Lung microvascular endothelial cell (primary cell): ENCODE measurements around the gene BCAT1. TPM values are rescaled to one million over a fixed set of nuclear protein-coding genes. Genes with fewer than 3 reads are reported as not detected.
"Not testable (repeated sequence)": the region's sequence is repeated elsewhere in the genome, so short reads cannot be mapped to it uniquely, and the experiment has no call there.

Source experiments
- DNase-seq, 2 donors: peaks; one replicate each; pipeline versions ENCODE4 v3.0.0 to v3.0.0-alpha.2; 2010; ENCODE audit warnings: low read depth in 2 of 2
- total RNA-seq: library from RNA; depleted of rRNA; stranded (reverse); fragments of >200 nt; gene quantifications from 2 replicates; pipeline ENCODE4 v1.2.1, GENCODE V29; 2014

The BCAT1 gene
- total RNA-seq, 1 donor from 2014 or later = 68.3 TPM

DNA sequence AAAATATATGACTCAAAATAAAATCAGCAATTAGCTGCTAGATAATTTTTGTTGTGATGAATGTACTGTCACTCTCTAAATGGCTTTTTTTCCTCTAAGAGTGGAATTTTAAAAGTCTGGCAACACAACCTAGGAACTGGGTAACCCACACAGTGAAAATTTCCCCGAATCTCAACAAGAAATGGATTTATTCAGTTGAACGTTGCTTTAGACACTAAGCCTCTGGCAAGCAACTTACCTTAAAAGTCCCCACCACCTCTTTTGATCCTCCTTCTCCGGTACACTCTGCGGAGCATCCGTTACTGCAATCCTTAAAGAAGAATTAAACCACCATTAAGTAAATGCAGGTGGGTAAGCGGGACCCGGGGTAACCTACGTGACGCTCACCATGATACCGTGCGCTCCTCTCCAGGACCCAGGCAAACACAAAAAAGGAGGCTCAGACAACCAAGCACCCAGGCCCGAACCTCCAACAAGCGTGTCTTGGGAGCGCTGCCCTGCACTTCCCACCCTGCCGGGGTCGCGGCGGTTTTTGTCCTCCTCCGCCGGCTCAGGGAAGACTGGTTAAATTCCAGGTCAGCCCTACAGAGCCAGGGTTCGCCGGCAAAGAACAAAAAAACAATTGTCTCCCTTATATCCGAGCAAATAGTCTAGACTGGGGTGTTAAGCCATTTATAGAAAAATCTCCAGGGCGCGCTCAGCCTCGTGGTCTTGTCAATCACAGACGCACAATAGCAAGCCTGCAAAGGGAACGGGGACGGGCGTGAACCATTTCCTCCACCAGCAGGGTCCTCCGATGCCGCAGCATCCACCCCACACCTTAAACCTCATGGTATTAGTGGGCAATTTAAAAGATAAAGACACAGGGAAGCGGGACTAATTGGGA is 47.1 kb downstream of the BCAT1 start:
- peak; percentile 82 to 87 for DNase-seq

DNA sequence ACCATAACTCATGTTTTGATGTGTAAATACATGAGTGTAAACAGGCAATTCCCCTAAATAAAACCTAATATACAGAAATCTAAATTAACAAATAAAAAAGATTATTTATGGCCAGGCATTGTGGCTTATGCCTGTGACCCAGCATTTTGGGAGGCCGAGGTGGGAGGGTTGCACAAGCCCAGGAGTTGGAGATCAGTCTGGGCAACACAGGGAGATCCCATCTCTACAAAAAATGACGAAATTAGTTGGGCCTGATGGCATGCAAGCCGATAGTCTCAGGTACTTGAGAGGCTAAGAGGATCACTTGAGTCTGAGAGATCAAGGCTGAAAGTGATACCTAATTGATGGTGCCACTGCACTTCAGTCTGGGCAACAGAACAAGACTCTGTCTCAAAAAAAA is 48.7 kb downstream of the BCAT1 start:
- peak in 1 of 2 donors; percentile 13 for DNase-seq

DNA sequence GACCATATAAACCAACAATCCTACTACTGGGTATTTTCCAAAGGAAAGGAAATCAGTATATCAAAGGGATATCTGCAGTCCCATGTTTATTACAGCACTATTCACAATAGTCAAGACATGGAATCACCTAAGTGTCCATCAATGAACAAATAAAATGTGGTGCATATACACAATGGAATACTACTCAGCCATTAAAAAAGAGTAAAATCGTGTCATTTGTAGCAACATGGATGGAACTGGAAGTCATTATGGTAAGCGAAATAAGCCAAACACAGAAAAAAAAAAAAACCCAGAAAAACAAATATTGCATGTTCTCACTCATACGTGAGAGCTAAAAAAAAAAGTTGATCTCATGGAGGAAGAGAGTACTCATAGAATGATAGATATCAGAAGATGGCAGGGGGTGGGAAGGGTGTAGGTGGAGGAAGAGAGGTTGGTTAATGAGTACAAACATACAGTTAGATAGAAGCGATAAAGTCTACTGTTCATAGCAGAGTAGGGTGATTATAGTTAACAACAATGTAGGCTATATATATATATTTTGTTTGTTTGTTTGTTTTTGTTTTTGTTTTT is 49.3 kb downstream of the BCAT1 start:
- peak; percentile 17 to 25 for DNase-seq

DNA sequence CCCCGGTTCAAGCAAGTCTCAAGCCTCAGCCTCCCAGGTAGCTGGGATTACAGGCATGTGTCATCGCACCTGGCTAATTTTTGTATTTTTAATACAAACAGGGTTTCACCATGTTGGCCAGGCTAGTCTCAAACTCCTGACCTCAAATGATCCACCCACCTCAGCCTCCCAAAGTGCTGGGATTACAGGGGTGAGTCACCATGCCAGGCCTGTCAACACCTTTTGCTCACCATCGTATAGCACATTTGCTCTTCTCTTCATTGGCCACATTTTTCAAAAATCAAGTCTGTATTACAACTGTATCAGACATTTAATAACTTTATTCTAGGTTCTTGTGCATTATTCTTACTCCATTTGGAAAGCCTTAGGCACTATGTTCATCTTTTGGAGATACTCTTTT is 50.3 kb downstream of the BCAT1 start:
- peak in 1 of 2 donors; percentile 27 for DNase-seq

DNA sequence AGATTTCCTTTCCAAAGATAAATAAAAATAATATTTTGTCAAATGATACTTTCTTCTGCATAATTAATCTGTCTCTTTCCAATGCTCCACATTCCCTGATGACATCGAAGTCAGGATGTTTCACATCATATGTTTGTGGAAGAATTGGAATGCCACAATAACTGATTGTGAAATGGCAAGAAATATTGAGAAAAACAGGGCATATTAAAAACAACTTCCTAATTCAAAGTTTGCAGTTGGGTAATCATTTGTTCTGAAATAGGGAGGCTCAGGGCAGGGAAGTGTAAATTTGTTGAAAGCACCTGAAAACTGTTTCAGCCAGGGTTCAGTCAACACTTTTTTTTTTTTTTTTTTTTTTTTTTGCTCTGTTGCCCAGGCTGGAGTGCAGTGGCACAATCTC is 50.7 kb downstream of the BCAT1 start:
- DNase-seq = peak in 1 of 2 donors; percentile 73

DNA sequence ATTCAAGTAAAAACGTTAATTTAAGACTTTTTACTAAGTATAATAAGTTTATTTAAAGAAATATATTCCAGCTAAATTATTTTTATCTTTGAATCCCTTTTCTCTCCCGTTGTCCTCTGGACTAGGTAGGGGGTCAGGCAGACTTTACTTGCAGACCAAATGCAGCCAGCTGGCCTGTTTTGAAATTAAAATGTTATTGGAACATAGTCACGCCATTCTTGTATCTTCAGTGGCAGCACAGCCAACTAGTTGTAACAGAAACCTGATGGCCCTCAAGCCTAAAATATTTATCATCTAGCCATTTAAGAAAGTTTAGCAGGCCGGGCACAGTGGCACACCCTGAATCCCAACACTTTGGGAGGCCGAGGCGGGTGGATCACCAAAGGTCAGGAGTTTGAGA is 52.7 kb downstream of the BCAT1 start:
- peak in 1 of 2 donors; percentile 16 for DNase-seq

DNA sequence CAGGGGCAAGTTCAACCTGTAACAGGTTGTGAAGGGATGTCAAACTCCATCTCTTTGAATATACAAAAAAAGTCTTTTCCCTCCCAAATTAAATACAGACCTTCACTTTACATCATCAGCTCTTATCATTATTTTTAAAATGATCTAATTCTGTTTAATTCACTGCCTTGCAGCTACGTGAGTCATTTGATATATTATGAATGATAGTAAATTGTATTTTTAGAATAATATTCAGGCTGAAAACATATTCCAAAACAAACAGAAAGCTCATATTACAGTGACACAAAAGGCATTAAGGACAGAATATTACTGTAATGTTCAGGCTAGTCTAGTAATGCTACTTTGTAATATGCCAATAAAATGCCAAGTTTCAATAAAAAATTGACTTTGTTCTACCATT is 53.3 kb downstream of the BCAT1 start:
- peak; percentile 36 to 57 for DNase-seq

DNA sequence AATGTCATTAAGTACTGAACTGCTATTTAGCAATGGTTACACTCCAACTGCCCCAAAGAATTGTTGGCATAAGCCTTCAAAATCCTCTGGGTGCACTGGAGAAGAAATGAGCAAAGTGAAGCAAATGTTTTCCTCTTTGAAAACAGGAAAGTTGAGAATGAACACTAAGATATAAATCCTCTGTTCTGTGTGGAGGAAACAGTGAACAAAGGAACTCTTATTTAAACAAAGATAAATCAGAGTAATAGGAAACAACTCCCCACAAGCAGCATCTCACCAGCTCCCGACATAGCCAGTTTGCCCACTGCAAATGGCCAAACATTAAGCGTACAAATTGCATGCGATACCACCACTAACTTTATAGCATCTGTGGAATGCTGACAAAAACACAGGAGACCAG is 54.0 kb downstream of the BCAT1 start:
- DNase-seq = peak; percentile 44 to 74

DNA sequence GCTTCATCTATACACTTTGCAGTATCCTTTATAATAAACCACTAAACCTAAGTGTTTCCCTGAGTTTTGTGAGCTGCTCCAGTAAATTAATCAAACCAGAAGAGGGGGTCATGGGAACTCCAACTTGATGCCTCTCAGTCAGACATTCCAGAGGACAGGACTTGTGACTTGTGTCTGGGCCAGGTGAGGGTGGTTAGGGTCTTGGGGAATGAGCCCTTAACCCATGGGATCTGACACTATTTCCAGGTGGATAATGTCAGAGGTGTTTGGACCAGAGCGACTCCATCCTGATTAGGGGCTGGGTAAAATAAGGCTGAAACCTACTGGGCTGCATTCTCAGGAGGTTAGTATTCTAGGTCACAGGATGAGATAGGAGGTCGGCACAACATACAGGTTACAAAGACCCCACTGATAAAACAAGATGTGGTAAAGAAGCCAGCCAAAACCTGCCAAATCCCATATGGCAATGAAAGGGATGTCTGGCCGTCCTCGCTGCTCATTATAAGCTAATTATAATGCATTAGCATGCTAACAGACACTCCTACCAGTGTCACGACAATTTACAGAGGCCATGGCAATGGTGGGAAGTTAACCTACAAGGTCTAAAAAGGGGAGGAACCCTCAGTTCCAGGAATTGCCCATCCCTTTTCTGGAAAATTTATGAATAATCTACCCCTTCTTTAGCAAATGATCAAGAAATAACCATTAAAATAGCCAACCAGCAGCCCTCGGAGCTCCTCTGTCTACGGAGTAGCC is 58.7 kb downstream of the BCAT1 start:
- DNase-seq = no peak

DNA sequence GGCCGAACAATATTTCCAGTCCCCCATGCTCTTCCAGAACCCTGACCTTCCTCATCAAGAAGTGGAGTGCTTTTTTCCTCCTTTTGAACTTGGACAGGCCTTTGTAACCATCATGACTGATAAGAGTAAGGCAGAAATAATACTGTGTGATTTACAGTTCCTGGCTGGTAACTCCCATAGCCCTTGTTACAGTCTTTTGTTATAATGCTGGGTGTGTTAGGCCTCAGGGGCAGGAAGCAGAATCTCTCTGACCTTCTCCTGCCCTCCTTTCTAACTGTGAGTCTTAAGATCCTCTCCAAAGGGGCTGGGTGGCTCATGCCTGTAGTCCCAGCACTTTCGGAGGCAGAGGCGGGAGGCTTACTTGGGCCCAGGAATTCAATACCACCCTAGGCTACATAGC is 59.5 kb downstream of the BCAT1 start:
- DNase-seq = peak in 1 of 2 donors; percentile 44

DNA sequence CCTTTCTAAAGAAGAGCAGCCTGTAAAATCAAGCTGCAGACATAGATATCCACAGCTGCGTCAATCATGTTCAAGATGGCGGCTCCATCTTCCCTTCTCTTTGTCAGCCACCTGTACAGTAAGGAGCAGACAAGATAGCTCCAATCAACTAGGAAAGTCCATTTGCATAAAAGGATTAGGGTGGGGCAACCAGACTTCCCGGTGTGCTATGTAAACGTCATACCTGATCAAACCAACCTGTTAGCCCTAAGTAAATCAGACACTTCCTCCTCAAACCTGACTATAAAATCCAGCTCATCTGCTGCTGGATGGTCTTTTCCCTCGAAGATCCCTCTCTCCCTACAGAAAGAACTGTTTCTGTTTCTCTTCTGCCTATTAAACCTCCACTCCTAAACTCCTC is 60.1 kb downstream of the BCAT1 start:
- DNase-seq = no peak

DNA sequence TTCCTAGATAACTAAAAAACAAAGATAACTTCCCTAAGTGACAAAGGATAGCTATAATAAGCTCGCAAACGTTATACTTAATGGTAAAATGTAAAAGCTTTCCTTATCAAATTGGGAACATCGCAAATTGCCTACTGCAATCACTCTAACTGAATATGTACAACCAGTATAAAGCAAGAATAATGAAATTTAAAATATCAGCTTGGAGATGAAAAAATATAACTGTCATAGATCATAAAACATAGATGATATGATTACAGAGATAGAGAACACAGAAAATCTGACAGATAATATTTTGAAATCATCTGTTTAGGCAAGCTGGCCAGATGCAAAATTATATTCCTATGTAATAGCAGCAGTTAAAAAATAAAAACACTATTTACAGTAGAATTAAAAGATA is 64.0 kb downstream of the BCAT1 start:
- DNase-seq = no peak

DNA sequence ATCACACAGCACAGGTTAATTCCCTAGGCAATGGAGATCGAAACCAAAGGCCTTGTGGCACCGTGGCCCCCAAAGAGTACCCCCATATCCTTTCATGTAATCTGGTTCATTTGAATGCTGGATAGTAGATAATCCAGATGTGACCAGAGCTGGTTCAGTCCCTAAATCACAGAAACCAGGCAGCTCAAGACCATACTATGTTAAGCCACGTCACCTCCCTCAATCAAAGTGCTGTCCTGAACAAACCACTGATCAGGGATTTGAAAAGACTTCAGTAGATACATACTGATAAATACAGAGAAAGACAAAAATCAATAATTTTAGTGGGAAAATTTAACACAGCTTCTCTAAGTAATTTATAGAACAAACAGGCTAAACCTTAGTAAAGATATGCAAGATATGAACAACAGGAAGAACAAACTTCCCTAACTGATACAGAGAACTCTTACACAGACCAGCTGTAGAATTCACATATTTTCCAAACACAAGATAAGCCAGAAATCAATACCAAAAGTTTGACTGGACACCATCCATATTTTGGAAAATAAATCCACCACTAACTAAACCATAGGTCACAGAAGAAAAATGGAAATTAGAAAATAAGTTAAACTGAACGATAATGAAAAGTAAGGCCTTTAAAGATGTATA is 67.1 kb downstream of the BCAT1 start:
- DNase-seq = no peak

DNA sequence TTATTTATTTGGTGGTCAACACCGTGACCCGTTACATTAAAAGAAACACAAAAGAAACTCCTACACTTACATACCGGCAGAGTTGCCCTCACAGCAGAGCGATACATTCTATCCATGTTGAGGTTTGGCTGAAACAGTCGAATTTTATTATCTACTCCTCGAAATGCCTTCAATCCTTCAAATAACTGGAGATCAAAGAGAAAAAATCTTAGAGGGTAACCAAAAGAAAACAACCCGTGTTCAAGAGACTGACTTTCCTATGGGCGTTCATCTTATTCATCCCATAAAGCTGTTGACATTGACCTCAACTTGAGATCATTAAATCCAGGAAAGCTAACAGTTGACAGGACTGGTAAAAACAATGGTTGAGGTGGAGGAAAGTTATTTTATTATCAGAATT is 67.7 kb downstream of the BCAT1 start:
- DNase-seq = no peak

DNA sequence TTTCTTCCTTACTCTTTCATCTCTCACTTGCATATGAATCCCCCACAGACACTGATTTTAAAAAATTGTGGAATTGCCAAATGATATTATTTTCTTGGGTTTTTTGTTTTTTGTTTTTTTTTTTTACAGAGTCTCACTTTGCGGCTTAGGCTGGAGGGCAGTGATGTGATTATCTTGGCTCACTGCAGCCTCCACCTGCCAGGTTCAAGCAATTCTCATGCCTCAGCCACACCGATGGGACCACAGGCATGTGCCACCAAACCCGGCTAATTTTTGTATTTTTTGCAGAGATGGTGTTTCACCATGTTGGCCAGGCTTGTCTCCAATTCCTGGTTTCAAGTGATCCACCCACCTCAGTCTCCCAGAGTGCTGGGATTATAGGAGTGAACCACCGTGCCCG is 68.2 kb downstream of the BCAT1 start:
- DNase-seq = no peak

DNA sequence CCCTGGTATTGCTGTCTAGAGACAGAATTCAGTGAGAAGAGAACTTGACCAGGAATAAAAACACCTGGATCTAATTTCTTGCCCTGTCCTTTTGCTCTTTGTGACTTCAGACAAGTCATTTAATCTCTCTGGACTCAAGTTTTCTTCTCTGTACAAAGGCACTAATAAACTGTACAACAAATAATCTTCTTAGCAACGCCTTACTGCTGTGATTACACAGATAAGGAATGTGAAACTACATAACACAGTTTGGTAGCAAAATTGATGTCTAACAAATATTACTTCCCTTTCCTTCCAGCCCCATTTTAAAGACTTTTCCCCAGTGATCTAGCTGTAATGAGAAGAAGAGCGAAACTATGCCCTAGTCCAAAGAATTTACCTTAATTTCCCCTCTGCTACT is 69.3 kb downstream of the BCAT1 start:
- no peak for DNase-seq

DNA sequence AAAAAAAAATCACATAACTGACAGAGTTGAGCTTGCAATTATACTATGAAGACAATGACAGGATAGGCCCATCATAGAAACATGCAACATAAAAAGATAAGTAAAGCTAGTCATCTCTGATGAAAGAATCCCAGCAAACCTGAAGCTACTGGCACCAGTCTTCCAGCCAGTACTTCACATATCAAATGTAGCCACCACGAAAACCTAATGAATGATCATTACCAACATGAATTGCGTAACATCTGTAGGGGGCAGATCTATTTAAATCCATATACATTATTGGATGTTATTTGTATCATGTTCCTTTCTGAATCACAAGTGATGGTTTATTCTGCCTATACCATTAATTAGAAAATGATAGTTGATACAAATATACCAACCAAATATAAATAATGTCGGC is 73.9 kb downstream of the BCAT1 start:
- no peak for DNase-seq

DNA sequence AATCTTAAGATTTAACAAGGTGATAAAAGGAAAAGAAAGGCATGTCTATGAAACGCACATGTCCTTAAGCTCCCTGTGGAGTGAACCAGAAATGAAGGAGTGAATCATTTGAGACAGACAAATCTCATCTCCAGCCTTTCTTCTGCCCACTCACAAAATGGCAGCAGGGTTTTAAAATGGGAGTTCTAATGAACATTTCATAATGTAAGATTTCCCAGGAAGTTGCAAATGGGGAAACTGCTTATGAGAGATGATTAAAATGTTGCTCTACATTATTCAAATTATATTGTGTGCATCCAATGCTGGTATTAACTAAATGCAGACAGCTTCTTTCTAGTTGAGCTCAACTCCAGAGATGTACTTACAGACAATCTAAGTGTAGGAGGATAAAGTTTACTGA is 76.7 kb downstream of the BCAT1 start:
- no peak for DNase-seq

DNA sequence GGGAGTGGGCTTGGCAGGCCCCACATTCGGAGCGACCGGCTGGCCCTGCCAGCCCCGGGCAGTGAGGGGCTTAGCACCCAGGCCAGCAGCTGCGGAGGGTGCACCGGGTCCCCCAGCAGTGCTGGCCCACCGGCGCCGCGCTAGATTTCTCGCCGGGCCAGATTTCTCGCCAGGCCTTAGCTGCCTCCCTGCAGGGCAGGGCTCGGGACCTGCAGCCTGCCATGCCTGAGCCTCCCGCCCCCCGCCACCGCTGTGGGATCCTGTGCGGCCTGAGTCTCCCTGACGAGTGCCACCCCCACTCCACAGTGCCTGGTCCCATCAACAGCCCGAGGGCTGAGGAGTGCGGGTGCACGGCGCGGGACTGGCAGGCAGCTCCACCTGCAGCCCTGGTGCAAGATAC is 82.8 kb downstream of the BCAT1 start:
- DNase-seq = not testable (repeated sequence)

DNA sequence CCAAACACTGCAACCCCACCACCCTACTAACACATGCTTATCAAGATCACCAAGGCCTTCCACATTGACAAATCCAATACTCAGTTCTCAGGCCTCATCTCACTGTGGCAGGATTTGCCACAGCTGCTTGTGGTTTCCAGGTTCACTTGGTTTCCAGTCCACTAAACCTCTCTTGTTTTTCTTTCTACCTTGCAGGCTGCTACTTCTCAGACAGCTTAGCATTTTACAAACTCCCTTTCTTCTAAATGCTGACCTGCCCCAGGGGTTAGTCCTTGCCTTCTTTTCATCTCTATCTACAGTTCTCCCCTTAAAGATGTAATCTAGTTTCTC is 84.1 kb downstream of the BCAT1 start:
- no peak for DNase-seq

DNA sequence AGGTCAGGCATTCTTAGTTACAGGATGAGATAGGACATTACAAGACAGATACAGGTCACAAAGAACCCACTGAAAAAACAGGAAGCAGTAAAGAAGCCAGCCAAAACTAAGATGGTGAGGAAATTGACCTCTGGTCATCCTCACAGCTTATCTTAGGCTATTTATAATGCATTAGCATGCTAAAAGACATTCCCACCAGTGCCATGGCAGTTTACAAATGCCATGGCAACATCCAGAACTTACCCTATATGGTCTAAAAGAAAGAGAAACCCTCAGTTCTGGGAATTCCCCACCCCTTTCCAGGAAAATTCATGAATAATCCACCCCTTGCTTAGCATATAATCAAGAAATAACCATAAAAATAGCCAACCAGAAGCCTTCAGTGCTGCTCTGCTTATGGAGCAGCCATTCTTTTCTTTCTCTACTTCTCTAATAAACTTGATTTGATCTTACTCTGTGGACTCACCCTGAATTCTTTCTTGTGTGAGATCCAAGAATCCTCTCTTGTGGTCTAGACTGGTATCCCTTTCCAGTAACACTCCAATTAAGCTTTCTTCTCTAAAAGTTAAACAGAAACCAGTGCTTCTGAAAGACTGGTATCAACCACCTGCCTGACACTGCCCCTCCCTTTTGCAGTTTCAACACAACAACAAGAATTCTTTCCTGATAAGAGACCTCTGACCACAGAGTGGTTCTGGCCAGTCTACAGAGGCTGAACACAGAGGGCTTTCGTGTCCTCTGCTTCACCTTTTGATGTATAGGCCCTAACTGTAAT is 86.9 kb downstream of the BCAT1 start:
- peak; percentile 13 to 83 for DNase-seq
